Stimulated activated naive CD4-positive, alpha-beta T cell treated with Interleukin-2 at 50 U/mL for 16 hours (primary cell): ENCODE measurements around the gene NT5C3A.
A peak's percentile ranks its signal among the peaks of the same experiment; 100 is the strongest.
"Not testable (repeated sequence)": the region's sequence is repeated elsewhere in the genome, so short reads cannot be mapped to it uniquely, and the experiment has no call there.

Experiments
- DNase-seq: peaks from one replicate; lab custom pipeline; 2025; lab: John Stamatoyannopoulos, UW

Gene NT5C3A

DNA sequence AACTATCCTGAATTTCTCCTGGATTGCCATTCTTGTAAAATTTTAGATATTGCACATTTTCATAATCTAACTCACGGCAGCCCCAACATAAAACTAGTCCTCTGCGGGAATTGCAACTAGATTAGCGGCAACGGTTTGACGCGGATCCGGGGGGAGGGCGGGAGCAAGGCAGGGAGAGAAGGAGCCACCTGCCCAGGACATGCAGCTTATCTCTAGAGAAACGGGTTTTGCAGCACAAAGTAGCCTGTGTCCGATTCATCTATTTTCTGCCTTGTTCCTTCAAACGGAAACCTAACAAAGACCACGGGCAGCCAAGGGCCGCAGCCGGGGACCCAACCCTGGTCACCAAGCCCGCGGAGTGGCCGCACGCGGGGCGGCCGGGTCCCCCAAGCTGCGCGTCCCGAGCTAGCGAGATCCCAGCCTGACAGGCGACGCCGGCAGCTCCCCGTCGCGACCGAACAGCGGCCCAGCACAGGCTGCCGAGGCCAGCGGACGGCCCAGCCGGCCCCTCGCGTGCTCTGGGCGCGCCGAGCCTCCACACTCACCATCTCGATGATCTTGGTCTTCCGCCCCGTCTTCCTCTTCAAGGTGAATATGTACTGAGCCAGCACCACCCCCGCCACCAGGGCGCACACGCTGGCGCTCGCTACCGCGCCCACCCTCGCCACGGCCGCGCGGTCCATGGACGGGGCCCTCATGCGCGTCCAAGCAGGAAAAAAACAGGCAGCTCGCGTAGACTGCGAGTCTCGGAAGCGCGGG lies at the start of gene NT5C3A:
Gene NT5C3A, minus strand, starts transcription at position 754 of the 759 bp plus-strand sequence. Its CDS starts 71 bp downstream, at position 683.
- no peak for DNase-seq

DNA sequence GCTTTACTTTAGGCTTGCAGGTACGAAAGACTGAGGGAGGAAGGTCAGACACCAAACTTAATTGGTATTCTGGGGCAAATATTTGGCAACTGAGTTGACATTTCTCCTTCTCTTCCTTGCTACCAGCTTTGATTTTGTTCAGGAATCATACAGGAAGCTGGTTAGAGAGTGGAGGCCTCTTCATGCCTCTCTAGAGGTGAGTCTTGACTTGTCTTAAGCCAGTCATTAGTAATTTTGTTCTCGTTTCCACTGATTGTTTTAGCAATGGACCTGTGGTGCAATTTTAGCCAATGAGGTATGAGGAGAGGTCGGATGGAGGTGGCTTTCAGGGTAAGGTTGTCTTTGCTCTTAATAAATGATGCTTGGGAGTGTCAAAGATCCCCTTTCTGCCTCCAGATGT lies 49.0 kb upstream of the NT5C3A start:
- no peak for DNase-seq

GRCh38 chr7:33109758-33110238 lies 47.2 kb upstream of the NT5C3A start:
- DNase-seq = no peak

- peak; percentile 74 for DNase-seq
Observed at GRCh38 chr7:33109005-33109757, 46.6 kb upstream of the NT5C3A start, which contains the start of gene RP9. RP9 (minus strand) TSS chr7:33109404; CDS start chr7:33109372, 32 bp downstream.

- peak; percentile 16 for DNase-seq
Observed at GRCh38 chr7:33108554-33109004, 46.0 kb upstream of the NT5C3A start.

DNA sequence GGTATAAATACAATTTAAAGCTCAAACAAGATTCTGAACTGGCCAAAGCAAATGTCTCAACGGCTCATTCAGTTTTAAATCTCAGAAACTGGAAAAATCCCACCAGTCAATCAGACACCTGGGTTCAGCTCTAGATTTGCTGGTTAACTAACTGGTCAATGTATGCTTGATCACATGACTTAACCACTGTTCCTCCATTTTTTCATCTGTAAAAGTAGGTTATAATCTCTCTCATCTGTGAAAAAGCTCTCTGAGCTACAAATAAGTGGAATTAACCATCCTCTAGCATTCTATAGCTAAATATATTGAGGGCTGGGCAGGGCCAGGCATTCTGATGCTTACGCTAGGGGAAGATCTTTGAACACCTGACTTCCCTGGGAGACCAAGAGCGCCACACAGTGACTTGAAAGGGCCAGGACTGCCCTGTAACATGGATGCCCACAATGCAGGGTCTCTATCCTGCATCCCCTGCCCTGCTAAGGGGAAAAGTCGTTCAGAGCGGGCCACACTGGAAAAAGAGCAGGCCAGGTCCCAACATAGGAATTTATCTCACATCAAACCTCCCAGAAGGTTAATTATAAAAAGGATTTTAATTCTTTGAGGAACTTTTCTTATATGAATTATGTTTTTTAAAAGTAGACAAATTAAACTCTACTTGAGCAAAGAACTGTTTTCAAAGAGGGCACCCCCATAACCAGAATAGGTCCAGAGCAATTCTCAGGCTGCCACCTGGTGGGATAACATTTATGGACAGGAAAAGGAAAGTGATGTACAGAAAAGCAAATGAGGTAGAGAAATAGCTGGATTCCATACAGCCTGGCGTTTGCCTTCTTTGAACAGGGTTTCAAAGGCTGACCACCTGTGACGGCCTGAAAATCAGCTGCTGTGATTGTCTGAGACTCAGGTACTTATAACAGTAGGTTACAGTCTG lies 44.8 kb upstream of the NT5C3A start:
- DNase-seq = no peak

DNA sequence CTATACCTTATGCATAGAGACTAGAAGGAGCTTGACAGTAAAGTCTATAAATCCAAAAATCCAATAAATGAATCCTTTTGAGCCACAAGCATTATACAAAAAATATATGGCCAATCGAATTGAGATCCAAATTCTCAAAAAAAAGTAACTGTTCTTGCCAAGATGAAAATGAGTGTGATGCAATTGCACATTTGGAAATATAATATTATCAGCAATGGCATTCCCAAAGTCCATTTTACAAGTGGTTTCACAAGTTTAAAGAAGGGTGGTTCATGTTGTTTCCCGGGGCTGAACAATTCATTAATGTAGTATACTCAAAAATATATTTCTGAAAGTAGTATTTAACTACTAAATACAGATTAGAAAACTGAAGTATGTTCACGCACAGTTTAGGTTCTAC lies 39.3 kb upstream of the NT5C3A start:
- DNase-seq = no peak

- no peak for DNase-seq
Observed at GRCh38 chr7:33100770-33101169, 38.2 kb upstream of the NT5C3A start.

DNA sequence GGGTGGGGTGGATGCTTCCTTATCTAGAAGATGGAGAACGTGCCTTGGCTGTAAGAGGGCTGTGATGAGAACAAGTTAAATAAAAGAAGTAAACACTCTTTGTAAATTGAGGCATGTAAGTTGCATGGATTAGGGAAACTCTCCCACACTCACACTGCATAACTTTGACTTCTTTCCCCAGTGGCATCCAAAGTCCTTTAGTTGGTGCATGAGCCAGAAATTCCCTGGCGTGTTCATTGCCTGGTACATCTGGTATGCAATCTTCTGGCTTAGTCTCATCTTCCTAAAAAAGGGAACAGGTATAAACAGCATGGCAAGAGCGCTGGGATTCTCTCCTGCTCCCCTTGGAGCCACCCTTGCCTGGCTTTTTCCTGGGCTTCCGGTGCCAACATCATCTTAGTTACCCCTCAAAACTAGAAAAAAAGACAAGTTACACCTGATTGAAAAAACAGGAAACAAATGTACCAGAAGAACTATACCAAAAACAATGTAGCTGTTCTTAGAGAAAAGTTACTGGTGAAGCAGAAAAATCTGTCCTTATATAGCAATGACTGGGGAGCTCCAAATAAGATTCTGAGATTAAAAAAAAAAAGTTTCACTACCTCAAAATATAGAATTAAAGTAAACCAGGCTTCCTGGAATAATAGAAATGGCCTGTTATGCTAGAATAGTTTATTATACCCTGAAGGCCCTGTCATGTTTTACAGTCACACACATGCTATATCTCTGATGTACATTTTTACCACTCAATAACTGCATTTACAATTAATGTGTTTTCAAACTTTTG lies 36.8 kb upstream of the NT5C3A start:
- DNase-seq = no peak

- DNase-seq = not testable (repeated sequence)
Observed at GRCh38 chr7:33094745-33095275, 32.2 kb upstream of the NT5C3A start.

DNA sequence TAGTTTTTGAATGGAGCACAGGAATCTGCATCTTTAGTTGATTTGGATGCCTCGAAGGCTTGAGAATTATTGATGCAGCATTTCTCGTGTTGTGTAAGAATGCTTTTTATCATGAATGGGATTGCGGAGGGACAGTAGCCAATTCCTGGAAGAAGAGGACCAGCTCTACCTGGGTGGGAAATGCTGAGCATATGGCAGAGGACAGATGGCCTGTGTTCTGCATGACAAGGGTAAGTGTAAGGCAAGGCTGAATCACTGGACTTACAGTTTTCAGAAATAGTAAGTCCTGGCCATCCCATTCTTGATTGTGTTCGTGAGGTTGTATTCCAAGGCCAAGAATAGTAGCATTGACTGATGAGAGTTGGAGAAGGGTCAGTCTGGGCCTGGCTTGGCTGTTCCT lies 30.7 kb upstream of the NT5C3A start:
- no peak for DNase-seq

- no peak for DNase-seq
Observed at GRCh38 chr7:33091641-33092191, 29.1 kb upstream of the NT5C3A start.

DNA sequence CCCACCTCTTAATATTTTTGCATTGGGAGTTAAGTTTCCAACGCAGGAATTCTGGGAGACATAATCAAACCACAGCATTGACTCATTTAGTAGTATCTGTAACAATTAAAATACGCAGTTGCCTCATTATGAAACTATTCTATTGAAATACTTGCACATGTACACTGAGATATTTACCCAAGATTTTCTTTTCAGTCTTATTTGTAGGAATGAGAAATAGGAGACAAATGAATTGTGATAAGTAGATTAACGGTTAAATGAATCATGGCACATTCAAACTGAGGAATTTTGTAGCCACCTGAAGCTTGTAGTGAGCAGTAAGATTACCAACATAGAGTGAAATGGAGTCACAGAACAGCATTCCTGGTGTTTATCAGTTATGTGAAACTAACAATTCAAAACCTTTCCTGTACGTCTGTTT lies 28.5 kb upstream of the NT5C3A start:
- no peak for DNase-seq

- no peak for DNase-seq
Observed at GRCh38 chr7:33089142-33089541, 26.6 kb upstream of the NT5C3A start.

DNA sequence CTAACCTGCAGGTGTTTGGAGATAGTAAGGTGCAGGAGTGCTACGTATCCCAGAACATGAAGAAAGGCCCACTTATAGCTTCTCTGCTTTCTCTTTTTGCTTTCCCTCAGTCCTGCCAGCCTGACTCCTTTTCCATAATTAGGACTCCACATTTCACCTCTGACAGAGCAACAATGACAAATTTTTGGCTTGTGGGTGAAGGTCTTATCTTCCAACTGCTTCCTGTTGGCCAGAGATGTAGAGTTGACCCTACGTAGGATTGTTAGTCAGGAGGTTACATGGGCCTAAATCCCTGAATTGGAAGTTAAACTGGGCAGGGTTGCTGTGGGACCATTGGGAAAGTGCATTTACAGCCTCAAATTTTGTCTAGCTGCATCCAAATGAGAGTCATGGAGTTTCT lies 25.3 kb upstream of the NT5C3A start:
- DNase-seq = no peak

DNA sequence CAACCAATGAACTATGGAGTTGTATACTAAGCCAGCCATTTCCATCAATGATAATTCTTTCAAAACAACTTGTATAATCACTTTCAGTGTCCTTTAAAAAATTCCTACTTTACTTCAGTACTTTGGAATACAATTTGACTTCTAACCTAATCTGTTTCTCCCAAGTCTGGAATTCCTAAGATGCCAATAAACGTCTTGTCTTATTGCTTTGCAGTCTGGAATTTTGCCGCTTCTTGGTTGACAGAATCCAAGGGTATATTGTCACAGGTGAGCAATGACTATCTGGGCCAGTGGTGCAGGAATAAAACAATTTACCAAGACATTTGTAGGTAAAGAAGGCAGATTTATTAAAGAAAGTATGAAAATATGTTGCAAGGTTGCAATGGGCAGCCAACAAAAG lies 24.8 kb upstream of the NT5C3A start:
- DNase-seq = no peak

DNA sequence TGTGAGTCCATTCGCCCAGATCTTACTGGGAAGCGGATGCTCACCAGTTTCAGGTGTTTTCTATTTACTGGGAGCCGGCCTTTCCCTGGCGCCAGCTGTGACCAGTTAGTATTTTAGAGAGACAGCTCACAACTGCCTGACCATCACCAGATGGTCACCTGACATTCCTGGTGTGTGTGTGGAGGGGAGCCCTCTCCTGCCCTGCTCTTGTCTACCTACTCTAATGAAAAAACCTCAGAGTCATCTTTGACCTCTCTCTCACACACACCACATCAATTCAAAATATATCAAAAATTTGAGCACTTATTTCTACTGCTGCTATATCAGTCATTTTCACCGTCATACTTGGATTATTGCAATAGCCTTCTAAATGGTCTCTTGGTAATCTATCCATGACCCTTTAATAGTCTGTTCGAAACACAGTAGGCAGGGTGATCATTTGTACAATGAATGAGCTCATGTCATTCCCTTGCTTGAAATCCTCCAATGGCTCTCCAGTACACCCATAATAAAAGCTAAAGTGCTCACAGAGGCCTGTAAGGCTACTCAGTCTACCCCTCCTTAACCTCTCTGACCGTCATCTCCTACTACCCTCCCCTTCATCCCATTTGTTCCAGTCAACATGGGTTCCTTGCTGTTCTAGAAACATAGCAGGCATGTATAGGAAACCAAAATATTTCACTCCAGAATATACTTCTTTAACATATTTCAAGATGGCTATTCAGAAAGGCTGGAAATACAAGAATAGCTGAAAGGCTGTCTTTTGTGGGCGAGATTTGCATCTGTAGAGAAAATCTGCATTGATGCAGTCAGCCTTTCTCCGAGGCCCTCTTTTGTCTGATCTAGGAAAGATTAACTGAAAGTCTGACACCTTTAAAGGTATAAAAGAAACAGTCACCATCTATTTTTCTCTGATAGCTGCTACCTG lies 17.5 kb upstream of the NT5C3A start:
- DNase-seq = no peak

DNA sequence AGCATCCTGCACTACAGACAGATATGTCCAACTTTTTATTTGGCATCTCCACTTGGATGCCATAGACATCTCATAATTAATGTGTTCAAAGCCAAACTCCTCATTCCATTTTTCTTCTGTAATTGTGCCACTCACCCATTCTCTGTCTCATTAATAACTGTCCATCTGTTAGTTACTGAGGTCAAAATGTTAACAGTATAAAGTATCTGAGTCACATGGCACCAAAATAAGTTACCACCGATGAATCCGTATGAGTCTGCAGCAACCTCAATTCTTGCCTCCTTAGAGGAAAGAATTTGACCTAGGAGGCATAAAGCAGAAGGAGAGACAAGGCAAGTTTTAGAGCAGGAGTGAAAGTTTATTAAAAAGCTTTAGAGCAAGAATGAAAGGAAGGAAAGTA lies 16.5 kb upstream of the NT5C3A start:
- no peak for DNase-seq

- no peak for DNase-seq
Observed at GRCh38 chr7:33076737-33077136, 14.2 kb upstream of the NT5C3A start.
